Brain microvascular endothelial cell (primary cell): ENCODE measurements around the gene PGM2.
"Not testable (repeated sequence)": the region's sequence is repeated elsewhere in the genome, so short reads cannot be mapped to it uniquely, and the experiment has no call there.

Source experiments
- DNase-seq: peaks from one replicate; pipeline ENCODE4 v3.0.0-alpha.2; 2020
- H3K27ac ChIP-seq: fragments of 250-450 bp; sonication (Bioruptor Pico); 2 replicates; pipeline ENCODE4 v1.5.1; 2020; ENCODE audit warnings: mild to moderate bottlenecking, moderate library complexity
- H3K27me3 ChIP-seq: fragments of 250-450 bp; sonication (Bioruptor Pico); replicated peaks from 2 replicates; pipeline ENCODE4 v1.5.1; 2020; ENCODE audit warnings: mild to moderate bottlenecking
- H3K36me3 ChIP-seq: fragments of 250-450 bp; sonication (Bioruptor Pico); replicated peaks from 2 replicates; pipeline ENCODE4 v1.5.1; 2020; ENCODE audit warnings: mild to moderate bottlenecking
- H3K4me3 ChIP-seq: 2 replicates; pipeline ENCODE4 v1.5.1; 2011; ENCODE audit warnings: low read depth, mild to moderate bottlenecking, control low read depth, low read length, moderate library complexity
- CTCF ChIP-seq: IDR thresholded peaks from 2 replicates; pipeline ENCODE4 v1.5.1; 2011; ENCODE audit warnings: low read depth, mild to moderate bottlenecking, moderate library complexity, low read length, control low read depth, inconsistent platforms; ENCODE audit errors: missing control alignments
- in situ Hi-C: cut with HindIII; loops from 2 replicates; pipeline ENCODE4 v1.10.0; 2017; ENCODE audit warnings: low sequenced_read_pairs, low pct_ligation_motif_present

Gene PGM2

GRCh38 chr4:37821953-37822605 is 4.4 kb upstream of the PGM2 start:
- TF ChIP-seq CTCF, result no peak
- in situ Hi-C loops, result no loop called here
- H3K36me3 ChIP-seq, result no peaks in the 10 kb centered on the region
- no peak overlapping the region for H3K4me3 ChIP-seq
- no peak overlapping the region for H3K27ac ChIP-seq
- H3K27me3 ChIP-seq, result no peaks in the 10 kb centered on the region
- no peak for DNase-seq

- DNase-seq, H3K27me3 ChIP-seq, H3K36me3 ChIP-seq, in situ Hi-C loops: not testable (repeated sequence)
- Histone ChIP-seq H3K27ac (peak overlapping the region; percentile 77), H3K4me3 (peak overlapping the region; percentile 92)
Observed at GRCh38 chr4:37825501-37825900, 985 bp upstream of the PGM2 start.

GRCh38 chr4:37825968-37826294 is 555 bp upstream of the PGM2 start:
- peak; percentile 12 for DNase-seq
- Histone ChIP-seq H3K4me3 (peak overlapping the region; percentile 92), H3K27me3 (no peaks in the 10 kb centered on the region), H3K36me3 (peaks cover 9% of the 10 kb centered on the region), H3K27ac (peak overlapping the region; percentile 77)
- no peak for TF ChIP-seq CTCF
- in situ Hi-C loops, result no loop called here

GRCh38 chr4:37827030-37827685 is 672 bp downstream of the PGM2 start:
- in situ Hi-C loops, result no loop called here
- peak overlapping the region; percentile 92 for H3K4me3 ChIP-seq
- peaks cover 18% of the 10 kb centered on the region for H3K36me3 ChIP-seq
- no peak for TF ChIP-seq CTCF
- H3K27ac ChIP-seq, result peak overlapping the region; percentile 77
- DNase-seq, result peak; percentile 68
- H3K27me3 ChIP-seq, result no peaks in the 10 kb centered on the region

GRCh38 chr4:37827802-37828321 is 1.4 kb downstream of the PGM2 start:
- in situ Hi-C loops, result no loop called here
- Histone ChIP-seq H3K27ac (peak overlapping the region; percentile 77), H3K36me3 (peaks cover 23% of the 10 kb centered on the region), H3K4me3 (peak overlapping the region; percentile 92), H3K27me3 (no peaks in the 10 kb centered on the region)
- no peak for DNase-seq
- no peak for TF ChIP-seq CTCF

- Histone ChIP-seq H3K4me3 (no peak overlapping the region), H3K36me3 (peaks cover 31% of the 10 kb centered on the region), H3K27ac (no peak overlapping the region), H3K27me3 (no peaks in the 10 kb centered on the region)
- no peak for DNase-seq
- in situ Hi-C loops, result no loop called here
- TF ChIP-seq CTCF, result no peak
Observed at GRCh38 chr4:37828843-37829242, 2.4 kb downstream of the PGM2 start.
